ENCODE data around the gene KLF7. TPM values are rescaled to one million over a fixed set of nuclear protein-coding genes. Genes with fewer than 3 reads are reported as not detected.

KLF7 gene
- total and polyA plus RNA-seq, 7 donors, result 1.1 to 13.5 (median 5.4) TPM

GRCh38 chr2:207157731-207158130 is 8.0 kb downstream of the KLF7 start:
- intact Hi-C loops (cut with DNase I), result loop anchor here in 1 of 2 donors (10.0 kb wide), 1 partner anchor 63 kb away; no protein-coding TSS in a partner anchor
- no peak for TF ChIP-seq CTCF (IDR thresholded peaks at IDR 0.05)
- Histone ChIP-seq H3K9me3 (no peaks in the 10 kb centered on the region), H3K27ac (no peak overlapping the region), H3K36me3 (ENCODE audit: insufficient read depth in 1 of 2, low read depth in 1 of 2) (no peaks in the 10 kb centered on the region), H3K27me3 (ENCODE audit: insufficient read depth in 3 of 3, low read length in 2 of 3) (no peaks in the 10 kb centered on the region), H3K4me1 (peaks cover 35% of the 10 kb centered on the region), H3K4me3 (no peak overlapping the region)
- WGBS, 3 donors, result 83 to 88% (median 88%) methylated on average over 3 of the region's 3 CpGs
- ATAC-seq (no peak), DNase-seq (no peak)

GRCh38 chr2:207157162-207157481 is 8.6 kb downstream of the KLF7 start:
- Histone ChIP-seq H3K36me3 (ENCODE audit: insufficient read depth in 1 of 2, low read depth in 1 of 2) (no peaks in the 10 kb centered on the region), H3K27me3 (ENCODE audit: insufficient read depth in 3 of 3, low read length in 2 of 3) (no peaks in the 10 kb centered on the region), H3K27ac (no peak overlapping the region), H3K4me1 (peaks cover 35% of the 10 kb centered on the region), H3K9me3 (no peaks in the 10 kb centered on the region), H3K4me3 (no peak overlapping the region)
- ATAC-seq, result no peak
- WGBS, 3 donors, result 69 to 83% (median 77%) methylated on average over 1 of the region's 1 CpG
- intact Hi-C loops (cut with DNase I), result loop anchor here in 1 of 2 donors (10.0 kb wide), 1 partner anchor 62 kb away; no protein-coding TSS in a partner anchor
- no peak for DNase-seq
- TF ChIP-seq CTCF (IDR thresholded peaks at IDR 0.05), result no peak

GRCh38 chr2:207156451-207157161 is 9.1 kb downstream of the KLF7 start:
- intact Hi-C loops (cut with DNase I), result loop anchor here in 1 of 2 donors (10.0 kb wide), 1 partner anchor 62 kb away; no protein-coding TSS in a partner anchor
- H3K36me3 ChIP-seq (ENCODE audit: insufficient read depth in 1 of 2, low read depth in 1 of 2), result no peaks in the 10 kb centered on the region
- peaks cover 35% of the 10 kb centered on the region for H3K4me1 ChIP-seq
- H3K9me3 ChIP-seq, result no peaks in the 10 kb centered on the region
- no peak for TF ChIP-seq CTCF (IDR thresholded peaks at IDR 0.05)
- H3K27me3 ChIP-seq (ENCODE audit: insufficient read depth in 3 of 3, low read length in 2 of 3), result no peaks in the 10 kb centered on the region
- whole genome bisulfite sequencing, 3 donors, result 69 to 80% (median 76%) methylated on average over 5 of the region's 5 CpGs
- H3K4me3 ChIP-seq, result no peak overlapping the region
- no peak overlapping the region for H3K27ac ChIP-seq
- DNase-seq, result no peak
- ATAC-seq, result no peak

- H3K27ac ChIP-seq, result no peak overlapping the region
Measured at GRCh38 chr2:207155516-207156444, 10.0 kb downstream of the KLF7 start.

More at GRCh38 chr2:207155516-207156444, 10.0 kb downstream of the KLF7 start:
- H3K36me3 ChIP-seq (ENCODE audit: insufficient read depth in 1 of 2, low read depth in 1 of 2), result no peaks in the 10 kb centered on the region
- intact Hi-C loops (cut with DNase I), result loop anchor here in 1 of 2 donors (10.0 kb wide), 1 partner anchor 61 kb away; no protein-coding TSS in a partner anchor
- 61 to 78% (median 76%) methylated on average over 11 of the region's 11 CpGs for WGBS, 3 donors
- no peak for TF ChIP-seq CTCF (IDR thresholded peaks at IDR 0.05)
- DNase-seq, result no peak
- no peak for ATAC-seq
- H3K4me3 ChIP-seq, result no peak overlapping the region
- peaks cover 43% of the 10 kb centered on the region for H3K4me1 ChIP-seq
- H3K9me3 ChIP-seq, result no peaks in the 10 kb centered on the region
- no peaks in the 10 kb centered on the region for H3K27me3 ChIP-seq (ENCODE audit: insufficient read depth in 3 of 3, low read length in 2 of 3)

Data from psoas muscle (tissue), 8 donors.